ENCODE data around the gene GPR37L1. TPM values are rescaled to one million over a fixed set of nuclear protein-coding genes. Genes with fewer than 3 reads are reported as not detected.
"Not testable (repeated sequence)": the region's sequence is repeated elsewhere in the genome, so short reads cannot be mapped to it uniquely, and the experiment has no call there.

GPR37L1 gene
- polyA plus RNA-seq, 3 donors, result 0.01 to 0.03 TPM; not detected in 1

DNA sequence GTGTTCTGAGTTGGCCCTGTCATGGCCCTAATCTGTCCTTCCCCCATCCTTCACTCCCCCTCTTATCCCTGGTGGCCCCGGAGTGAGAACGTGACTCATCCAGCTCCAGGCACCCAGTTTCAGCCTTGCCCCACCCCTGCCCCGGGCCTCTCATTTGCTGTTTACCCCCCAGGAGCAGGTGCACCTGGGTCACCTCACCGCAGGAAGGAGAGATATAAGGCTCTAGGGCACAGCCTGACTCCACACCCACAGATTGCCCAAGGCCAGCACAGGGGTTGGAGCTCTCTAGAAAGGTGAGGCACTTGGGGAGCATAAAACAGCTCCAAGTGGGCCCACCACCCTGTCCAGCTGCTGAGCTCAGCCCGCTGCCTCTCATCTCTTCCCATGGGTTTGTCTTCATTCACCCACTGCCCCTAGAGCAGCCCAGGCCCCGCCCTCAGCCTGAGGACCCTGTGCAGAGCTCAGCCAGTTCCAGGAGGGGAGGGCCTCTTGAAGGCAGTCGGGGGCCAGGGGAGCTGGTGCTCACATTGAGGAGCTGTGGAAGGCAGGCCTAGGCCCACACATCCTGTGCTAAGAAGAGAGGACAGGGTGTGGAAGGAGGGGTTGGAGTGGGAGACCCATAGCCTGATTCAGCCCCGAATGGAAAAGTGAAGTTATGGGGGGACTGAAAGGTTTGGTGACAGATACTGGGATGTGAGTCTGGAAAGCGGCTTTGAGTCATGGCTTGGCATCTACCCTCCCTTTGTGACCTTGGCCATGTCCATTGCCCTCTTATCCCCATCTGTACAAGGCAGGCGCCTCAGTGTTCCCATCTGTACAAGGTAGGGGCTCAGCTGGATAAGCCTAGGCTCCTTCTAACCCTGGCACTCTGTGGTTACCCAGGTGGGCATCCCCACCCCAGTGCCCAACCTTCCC lies 16.1 kb upstream of the GPR37L1 start:
- H3K27ac ChIP-seq (ENCODE audit: low read depth, low read length), result no peak overlapping the region
- 46 to 80% (median 75%) methylated on average over 10 of the region's 10 CpGs for WGBS, 3 donors

DNA sequence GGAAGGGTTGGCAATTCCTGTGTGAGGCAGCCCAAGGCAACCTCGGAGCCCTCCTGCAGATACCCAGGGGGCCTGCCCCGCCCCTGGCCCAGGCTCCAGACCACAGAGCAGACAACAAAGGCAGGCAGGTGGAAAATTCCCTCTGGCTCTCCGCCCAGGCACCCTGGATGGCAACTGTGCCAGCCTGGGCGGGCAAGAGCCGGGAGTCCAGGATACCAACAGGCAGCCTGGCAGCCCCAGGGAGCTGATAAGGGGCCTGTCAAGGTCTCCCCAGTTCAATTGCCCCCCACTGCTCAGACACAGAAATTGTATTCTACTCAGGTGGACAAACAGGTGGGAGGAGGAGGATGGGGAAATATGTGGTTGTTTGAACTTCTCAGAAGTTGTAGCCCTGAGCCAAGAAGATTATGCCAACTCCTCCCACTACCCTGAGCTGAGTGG lies 15.4 kb upstream of the GPR37L1 start:
- no peak overlapping the region for H3K27ac ChIP-seq (ENCODE audit: low read depth, low read length)
- 15 to 73% (median 65%) methylated on average over 5 of the region's 5 CpGs for WGBS, 3 donors

DNA sequence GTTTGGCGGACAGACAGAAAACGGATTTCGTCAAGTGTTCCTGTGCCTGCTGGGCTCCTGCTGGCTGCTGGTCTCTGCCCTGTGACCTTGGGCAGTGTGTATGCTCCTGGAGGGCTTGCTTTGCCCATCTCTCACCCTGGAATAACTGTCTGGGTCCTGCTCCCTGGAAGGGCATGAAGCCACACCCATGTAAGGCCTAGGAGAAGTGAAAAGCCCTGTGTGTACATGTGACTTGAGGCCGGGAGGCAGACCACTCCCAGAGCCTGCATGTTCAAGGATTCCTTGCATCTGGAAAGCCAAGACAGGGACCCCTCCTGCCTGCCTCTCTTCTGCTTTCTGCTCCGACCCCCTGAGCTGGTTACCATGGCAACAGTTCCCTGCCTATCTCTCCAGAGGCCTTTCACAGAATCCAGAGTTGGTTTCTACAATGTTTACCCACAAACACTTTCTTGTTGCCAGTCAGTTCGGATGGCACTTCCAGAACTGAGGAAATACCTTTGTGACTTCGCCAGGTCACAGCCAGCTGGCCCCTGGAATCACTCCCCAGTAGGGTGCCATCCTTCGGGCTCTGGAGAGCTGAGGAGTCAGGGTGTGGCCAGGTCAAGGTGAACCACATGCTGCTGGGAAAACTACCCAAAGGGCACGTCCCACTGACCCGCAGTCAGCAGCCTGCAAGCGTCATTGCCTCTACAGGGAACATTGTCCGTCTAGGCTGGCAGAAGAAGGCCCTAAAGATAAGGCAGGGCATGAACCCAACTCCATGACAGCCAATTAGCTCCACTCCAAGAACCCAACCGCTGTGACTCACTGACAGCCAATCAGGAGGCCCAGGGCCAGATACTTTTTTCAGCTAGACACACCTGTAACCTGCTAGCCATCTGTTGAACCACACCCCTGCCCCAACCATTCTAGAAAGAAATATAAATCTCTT lies 14.7 kb upstream of the GPR37L1 start:
- 26 to 78% (median 78%) methylated on average over 13 of the region's 13 CpGs for WGBS, 3 donors
- H3K27ac ChIP-seq (ENCODE audit: low read depth, low read length), result no peak overlapping the region

DNA sequence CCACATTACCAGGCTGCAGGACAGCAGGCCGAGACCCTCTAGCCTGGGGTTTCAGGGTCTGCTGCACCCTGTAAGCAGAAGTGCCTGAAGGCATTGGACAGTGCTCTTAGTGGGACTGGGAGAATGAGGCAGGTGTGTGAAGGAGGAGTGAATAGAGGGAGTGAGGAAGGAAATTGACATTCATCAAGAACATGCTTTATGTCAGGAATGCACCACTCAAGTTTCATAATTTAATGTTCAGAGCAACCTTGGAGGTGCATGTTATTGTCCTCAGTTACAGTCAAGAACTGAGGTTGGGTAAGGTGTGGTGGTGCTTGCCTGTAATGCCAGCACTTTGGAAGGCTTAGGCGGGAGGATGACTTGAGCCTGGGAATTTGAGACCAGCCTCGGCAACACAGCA lies 11.7 kb upstream of the GPR37L1 start:
- 78 to 92% (median 91%) methylated on average over 3 of the region's 3 CpGs for WGBS, 3 donors
- H3K27ac ChIP-seq (ENCODE audit: low read depth, low read length), result no peak overlapping the region

DNA sequence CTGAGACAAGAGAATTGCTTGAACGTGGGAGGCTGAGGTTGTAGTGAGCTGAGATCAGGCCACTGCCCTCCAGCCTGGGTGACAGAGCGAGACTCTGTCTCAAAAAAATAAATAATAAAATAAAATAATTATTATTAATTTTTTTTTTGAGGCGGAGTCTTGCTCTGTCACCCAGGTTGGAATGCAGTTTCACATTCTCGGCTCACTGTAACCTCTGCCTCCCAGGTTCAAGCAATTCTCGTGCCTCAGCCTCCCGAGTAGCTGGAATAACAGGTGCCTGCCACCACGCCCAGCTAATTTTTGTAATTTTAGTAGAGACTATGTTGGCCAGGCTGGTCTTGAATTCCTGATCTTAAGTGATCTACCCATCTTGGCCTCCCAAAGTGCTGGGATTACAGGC lies 11.1 kb upstream of the GPR37L1 start:
- WGBS, 3 donors, result 84 to 93% (median 91%) methylated on average over 7 of the region's 7 CpGs

DNA sequence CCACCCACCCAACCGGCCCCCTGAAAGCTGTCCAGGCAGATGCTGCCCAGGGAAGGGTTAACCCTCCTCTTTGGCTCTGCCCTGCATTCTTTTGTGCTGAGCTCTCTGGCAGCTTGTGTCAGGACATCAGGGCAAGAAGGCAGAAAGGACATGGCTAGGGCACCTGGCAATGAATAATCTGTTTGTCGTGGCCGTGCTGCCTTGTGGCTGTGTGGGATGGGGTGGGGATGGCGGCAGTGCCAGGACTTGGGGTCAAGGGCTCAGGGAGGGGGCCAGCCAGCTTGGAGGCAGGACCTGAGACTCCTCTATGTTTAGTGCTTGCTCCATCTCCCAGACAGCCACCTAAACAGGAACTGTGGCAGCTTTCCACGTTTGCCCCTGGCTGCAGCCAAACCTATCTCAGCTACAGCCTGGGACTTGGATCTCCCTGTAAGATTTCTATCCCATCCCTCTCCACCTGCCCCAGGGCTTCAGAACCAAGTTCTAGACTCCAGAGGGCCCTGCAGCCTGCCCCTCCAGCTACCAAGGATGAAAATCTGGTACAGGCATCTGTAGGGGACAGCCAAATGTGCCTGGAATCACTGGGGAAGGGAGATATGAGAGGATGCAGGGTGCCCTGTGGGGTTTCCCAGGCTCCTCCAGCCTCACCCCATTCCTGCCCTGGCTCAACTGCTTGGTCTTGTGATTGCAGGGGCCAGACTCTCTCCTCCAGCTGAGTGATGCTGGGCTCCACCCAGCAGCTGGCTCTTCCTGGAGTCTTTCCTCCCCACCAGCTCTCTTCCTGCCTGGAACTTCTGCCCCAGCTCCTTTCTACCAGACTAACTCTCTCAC lies 9.6 kb upstream of the GPR37L1 start:
- WGBS, 3 donors, result 18 to 32% (median 28%) methylated on average over 5 of the region's 5 CpGs
- H3K27ac ChIP-seq (ENCODE audit: low read depth, low read length), result no peak overlapping the region

More for the DNA sequence above, 11.1 kb upstream of the GPR37L1 start:
- H3K27ac ChIP-seq (ENCODE audit: low read depth, low read length), result not testable (repeated sequence)

DNA sequence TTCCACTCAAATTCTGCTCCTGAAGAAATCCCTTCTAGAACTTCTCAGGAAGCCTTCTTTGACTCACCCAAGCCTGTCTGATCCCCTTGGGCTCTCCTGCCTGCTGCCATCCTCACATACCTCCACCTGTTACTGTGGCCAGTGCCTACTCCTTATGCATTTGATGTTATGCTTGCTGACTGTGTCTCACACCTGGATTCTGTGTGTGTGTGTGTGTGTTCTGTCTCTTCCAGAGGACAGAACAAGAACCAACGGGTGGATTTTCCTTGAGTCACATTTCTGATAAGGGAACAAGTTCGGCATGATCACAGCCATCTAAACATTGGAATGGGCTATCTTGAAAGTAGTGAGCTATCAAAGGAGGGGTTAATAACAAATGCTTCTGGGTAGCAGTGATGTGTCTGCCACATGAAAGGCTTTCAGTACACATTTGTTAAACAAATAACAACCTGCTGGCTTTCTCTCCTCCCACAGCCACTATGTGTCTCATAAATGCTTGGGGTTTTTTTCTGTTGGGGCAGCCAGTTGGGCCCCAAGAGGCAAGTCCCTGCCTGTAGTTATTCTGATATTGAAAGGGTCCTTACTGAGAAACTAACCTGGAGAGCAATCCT lies 8.9 kb upstream of the GPR37L1 start:
- WGBS, 3 donors, result 27 to 76% (median 61%) methylated on average over 2 of the region's 2 CpGs
- no peak overlapping the region for H3K27ac ChIP-seq (ENCODE audit: low read depth, low read length)

DNA sequence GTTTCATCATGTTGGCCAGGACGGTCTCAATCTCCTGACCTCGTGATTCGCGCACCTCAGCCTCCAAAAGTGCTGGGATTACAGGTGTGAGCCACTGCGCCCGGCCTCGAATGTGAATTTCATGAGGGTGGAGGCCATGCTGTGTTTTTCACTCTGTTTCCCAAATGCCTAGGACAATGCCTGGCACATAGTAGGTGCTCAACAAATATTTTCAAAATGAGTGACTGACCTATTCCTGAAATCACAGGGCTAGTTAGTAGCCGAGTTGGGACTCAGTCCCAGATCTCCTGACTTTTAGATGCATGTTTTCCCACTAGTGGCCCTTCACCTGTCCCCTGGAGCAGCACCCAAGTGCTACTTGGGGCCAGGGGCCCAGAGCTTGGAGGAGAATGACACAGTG lies 6.4 kb upstream of the GPR37L1 start:
- no peak overlapping the region for H3K27ac ChIP-seq (ENCODE audit: low read depth, low read length)
- 93 to 98% (median 95%) methylated on average over 8 of the region's 8 CpGs for WGBS, 3 donors

DNA sequence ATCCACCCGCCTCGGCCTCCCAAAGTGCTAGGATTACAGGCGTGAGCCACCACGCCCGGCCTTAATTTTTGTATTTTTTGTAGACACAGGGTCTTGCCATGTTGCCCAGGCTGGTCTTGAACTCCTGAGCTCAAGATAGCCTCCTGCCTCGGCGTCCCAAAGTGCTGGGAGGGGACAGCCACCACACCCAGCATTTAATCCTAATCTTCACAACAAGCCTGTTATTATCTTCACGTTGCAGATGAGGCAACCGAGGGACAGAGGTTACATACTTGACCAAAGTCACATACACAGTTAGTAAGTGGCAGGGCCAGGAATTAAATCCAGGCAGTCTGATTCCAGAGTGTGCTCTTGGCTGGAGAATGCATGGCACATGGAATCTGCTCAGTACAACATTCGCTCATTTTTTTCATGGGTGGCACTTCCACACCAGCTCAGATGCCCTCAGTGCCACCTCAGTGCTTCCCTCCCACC lies 4.8 kb upstream of the GPR37L1 start:
- no peak overlapping the region for H3K27ac ChIP-seq (ENCODE audit: low read depth, low read length)
- 80 to 82% (median 82%) methylated on average over 10 of the region's 10 CpGs for WGBS, 3 donors

DNA sequence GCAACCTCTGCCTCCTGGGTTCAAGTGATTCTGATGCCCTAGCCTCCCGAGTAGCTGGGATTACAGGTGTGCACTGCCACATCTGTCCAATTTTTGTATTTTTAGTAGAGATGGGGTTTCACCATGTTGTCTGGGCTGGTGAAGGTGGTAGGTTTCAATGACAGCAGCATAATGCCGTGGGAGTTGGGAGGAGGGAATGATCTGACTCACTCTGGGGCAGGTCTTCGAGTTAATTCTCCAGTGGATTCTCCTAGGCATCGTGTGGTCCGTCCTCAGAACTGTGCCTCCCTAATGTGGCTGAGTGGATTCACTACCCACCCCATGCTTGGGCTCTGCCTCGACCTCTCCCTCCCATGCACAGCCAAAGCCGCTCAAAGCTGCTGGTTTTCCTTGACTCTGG lies 1.7 kb upstream of the GPR37L1 start:
- no peak overlapping the region for H3K27ac ChIP-seq (ENCODE audit: low read depth, low read length)
- 64 to 76% (median 70%) methylated on average over 7 of the region's 7 CpGs for WGBS, 3 donors

DNA sequence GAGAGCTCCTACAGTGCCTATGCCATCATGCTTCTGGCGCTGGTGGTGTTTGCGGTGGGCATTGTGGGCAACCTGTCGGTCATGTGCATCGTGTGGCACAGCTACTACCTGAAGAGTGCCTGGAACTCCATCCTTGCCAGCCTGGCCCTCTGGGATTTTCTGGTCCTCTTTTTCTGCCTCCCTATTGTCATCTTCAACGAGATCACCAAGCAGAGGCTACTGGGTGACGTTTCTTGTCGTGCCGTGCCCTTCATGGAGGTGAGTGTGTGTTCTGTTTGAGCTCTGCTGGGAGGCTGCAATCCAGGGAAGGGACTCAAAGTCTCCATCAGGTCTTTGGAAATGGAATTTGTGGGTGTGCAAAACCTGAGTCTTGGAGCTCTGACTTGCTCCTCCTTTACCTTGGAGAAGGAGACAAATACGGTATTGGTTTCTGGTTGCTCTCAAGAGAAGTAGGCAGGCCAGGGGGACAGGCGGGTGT lies 658 bp downstream of the GPR37L1 start:
- WGBS, 3 donors, result 83 to 90% (median 89%) methylated on average over 10 of the region's 10 CpGs
- H3K27ac ChIP-seq (ENCODE audit: low read depth, low read length), result no peak overlapping the region

DNA sequence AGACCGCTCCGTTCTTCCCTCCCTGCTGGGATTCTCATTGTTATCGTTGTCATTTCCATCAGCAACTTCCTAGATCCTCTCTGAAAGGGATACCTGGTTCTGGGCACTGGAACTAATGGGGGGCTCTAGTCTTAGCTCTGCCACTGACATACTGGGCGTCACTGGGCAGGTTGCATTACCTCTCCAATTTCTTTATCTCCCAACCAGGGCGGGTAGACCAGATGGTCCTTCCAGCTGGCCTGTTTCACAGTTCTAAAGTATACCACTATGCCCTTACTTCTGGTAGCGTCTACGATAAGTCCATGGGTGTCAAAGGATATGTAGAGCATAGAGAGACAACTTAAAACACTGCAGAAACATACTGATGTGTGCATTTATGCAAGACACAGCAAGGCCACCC lies 1.4 kb downstream of the GPR37L1 start:
- WGBS, 3 donors, result 86 to 90% (median 88%) methylated on average over 7 of the region's 7 CpGs
- H3K27ac ChIP-seq (ENCODE audit: low read depth, low read length), result no peak overlapping the region

DNA sequence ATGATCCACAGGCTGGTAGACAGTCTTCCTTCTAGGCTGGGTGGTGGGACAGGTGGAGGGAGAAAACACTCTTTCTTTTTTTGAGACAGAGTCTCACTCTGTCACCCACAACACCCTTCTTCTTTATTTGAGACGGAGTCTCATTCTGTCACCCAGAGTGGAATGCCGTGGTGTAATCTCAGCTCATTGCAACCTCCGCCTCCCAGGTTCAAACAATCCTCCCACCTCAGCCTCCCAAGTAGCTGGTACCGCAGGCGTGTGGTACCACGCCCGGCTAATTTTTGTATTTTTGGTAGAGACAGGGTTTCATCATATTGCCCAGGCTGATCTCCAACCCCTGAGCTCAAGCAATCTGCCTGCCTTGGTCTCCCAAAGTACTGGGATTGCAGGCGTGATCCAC lies 2.9 kb downstream of the GPR37L1 start:
- 93 to 95% (median 95%) methylated on average over 8 of the region's 8 CpGs for WGBS, 3 donors
- H3K27ac ChIP-seq (ENCODE audit: low read depth, low read length), result no peak overlapping the region

DNA sequence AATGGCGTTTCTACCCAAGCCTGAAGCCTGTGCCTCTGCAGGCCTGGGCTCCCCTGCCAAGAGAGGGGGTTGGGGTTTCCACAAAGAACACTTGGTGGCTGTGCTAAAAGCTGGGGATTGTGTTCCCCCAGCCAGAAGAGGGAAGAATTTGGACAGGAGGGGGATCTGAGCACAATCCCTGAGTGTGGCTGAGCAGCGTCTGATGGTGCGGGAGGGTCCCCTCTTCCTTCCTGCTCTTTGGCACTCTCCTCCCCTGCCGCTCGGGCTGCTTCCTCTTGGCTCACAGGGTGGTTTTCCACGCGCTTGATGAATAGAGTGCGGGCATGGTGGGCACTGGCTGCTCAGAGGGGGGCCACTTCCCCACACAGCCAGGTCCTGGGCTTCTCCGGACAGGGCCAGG lies 3.7 kb downstream of the GPR37L1 start:
- H3K27ac ChIP-seq (ENCODE audit: low read depth, low read length), result no peak overlapping the region
- 25 to 52% (median 33%) methylated on average over 9 of the region's 9 CpGs for WGBS, 3 donors

DNA sequence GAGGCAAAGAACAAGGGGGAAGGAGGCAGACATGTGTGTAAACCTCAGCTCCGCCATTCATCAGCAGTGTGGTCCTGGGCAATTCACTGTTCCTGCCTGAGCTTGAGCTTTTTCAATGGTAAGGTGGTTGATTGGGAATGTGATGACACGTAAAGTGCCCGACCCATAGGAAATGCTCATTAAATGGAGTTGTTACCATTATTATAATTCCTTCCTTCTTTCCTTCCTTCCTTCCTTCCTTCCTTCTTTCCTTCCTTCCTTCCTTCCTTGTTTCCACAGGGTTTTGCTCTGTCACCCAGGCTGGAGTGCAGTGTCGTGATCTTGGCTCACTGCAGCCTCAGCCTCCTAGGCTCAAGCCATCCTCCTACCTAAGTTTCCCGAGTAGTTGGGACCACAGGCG lies 4.3 kb downstream of the GPR37L1 start:
- 76 to 91% (median 81%) methylated on average over 6 of the region's 6 CpGs for WGBS, 3 donors

DNA sequence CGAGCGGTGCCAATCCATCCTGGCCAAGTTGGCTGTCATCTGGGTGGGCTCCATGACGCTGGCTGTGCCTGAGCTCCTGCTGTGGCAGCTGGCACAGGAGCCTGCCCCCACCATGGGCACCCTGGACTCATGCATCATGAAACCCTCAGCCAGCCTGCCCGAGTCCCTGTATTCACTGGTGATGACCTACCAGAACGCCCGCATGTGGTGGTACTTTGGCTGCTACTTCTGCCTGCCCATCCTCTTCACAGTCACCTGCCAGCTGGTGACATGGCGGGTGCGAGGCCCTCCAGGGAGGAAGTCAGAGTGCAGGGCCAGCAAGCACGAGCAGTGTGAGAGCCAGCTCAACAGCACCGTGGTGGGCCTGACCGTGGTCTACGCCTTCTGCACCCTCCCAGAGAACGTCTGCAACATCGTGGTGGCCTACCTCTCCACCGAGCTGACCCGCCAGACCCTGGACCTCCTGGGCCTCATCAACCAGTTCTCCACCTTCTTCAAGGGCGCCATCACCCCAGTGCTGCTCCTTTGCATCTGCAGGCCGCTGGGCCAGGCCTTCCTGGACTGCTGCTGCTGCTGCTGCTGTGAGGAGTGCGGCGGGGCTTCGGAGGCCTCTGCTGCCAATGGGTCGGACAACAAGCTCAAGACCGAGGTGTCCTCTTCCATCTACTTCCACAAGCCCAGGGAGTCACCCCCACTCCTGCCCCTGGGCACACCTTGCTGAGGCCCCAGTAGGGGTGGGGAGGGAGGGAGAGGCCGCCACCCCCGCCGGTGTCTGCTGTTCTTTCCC lies 5.3 kb downstream of the GPR37L1 start:
- 93 to 96% (median 94%) methylated on average over 23 to 26 of the region's 26 CpGs for WGBS, 3 donors
- H3K27ac ChIP-seq (ENCODE audit: low read depth, low read length), result no peak overlapping the region

More for the DNA sequence above, 4.3 kb downstream of the GPR37L1 start:
- H3K27ac ChIP-seq (ENCODE audit: low read depth, low read length), result no peak overlapping the region
